ENCODE data around the gene TAS2R20. TPM values are rescaled to one million over a fixed set of nuclear protein-coding genes. Genes with fewer than 3 reads are reported as not detected.

The TAS2R20 gene
- total and polyA plus RNA-seq, 9 donors = 0.39 to 5.0 (median 1.9) TPM

GRCh38 chr12:10957741-10958140 lies 40.4 kb downstream of the TAS2R20 start:
- no peak for TF ChIP-seq CTCF (IDR thresholded peaks at IDR 0.05)
- no peak for TF ChIP-seq POLR2A (IDR thresholded peaks at IDR 0.05)
- TF ChIP-seq EP300 (IDR thresholded peaks at IDR 0.05) = no peak
- no peak for DNase-seq
- no peaks in the 10 kb centered on the region for H3K9me3 ChIP-seq
- H3K27me3 ChIP-seq = no peaks in the 10 kb centered on the region
- H3K36me3 ChIP-seq = no peaks in the 10 kb centered on the region
- intact Hi-C loops (cut with DNase I) = no loop called here
- no peak overlapping the region for H3K4me3 ChIP-seq
- H3K4me1 ChIP-seq (ENCODE audit: insufficient read depth) = no peaks in the 10 kb centered on the region
- no peak overlapping the region for H3K27ac ChIP-seq

- no peak overlapping the region for H3K27ac ChIP-seq
- no peaks in the 10 kb centered on the region for H3K9me3 ChIP-seq
- H3K4me1 ChIP-seq (ENCODE audit: insufficient read depth) = no peaks in the 10 kb centered on the region
- no peaks in the 10 kb centered on the region for H3K36me3 ChIP-seq
- H3K4me3 ChIP-seq = no peak overlapping the region
- intact Hi-C loops (cut with DNase I) = no loop called here
- H3K27me3 ChIP-seq = no peaks in the 10 kb centered on the region
- DNase-seq = no peak
- TF ChIP-seq CTCF (IDR thresholded peaks at IDR 0.05) = no peak
- TF ChIP-seq POLR2A (IDR thresholded peaks at IDR 0.05) = no peak
- no peak for TF ChIP-seq EP300 (IDR thresholded peaks at IDR 0.05)
Measured at GRCh38 chr12:10956085-10956484, 42.0 kb downstream of the TAS2R20 start.

GRCh38 chr12:10952645-10953044 lies 45.5 kb downstream of the TAS2R20 start:
- H3K9me3 ChIP-seq = peaks cover 0 to 2% of the 10 kb centered on the region in 2 donors
- H3K27ac ChIP-seq = no peak overlapping the region
- intact Hi-C loops (cut with DNase I) = no loop called here
- H3K36me3 ChIP-seq = no peaks in the 10 kb centered on the region
- WGBS, 3 donors = 69 to 99% (median 95%) methylated on average over 4 of the region's 4 CpGs
- TF ChIP-seq POLR2A (IDR thresholded peaks at IDR 0.05) = no peak
- no peak for TF ChIP-seq EP300 (IDR thresholded peaks at IDR 0.05)
- TF ChIP-seq CTCF (IDR thresholded peaks at IDR 0.05) = no peak
- H3K27me3 ChIP-seq = no peaks in the 10 kb centered on the region
- H3K4me3 ChIP-seq = no peak overlapping the region
- no peaks in the 10 kb centered on the region for H3K4me1 ChIP-seq (ENCODE audit: insufficient read depth)
- no peak for DNase-seq

Other genes with a start within 250 kb of the TAS2R20 start
- not detected for gene TAS2R7, start 195.7 kb downstream of the TAS2R20 start, total RNA-seq
- not detected for gene TAS2R7, start 195.7 kb downstream of the TAS2R20 start, polyA plus RNA-seq
- not detected for gene TAS2R8, start 191.0 kb downstream of the TAS2R20 start, total RNA-seq
- gene TAS2R8, start 191.0 kb downstream of the TAS2R20 start, polyA plus RNA-seq = not detected
- under 1 TPM in 1 of 7 donors, not detected in 6; 0.22 TPM for gene TAS2R9, start 188.1 kb downstream of the TAS2R20 start, total RNA-seq
- not detected for gene TAS2R9, start 188.1 kb downstream of the TAS2R20 start, polyA plus RNA-seq
- 1 to 10 TPM in 3 of 7 donors, under 1 TPM in 2, not detected in 2; 0.46 to 2.5 (median 1.1) TPM for gene TAS2R10, start 171.9 kb downstream of the TAS2R20 start, total RNA-seq
- gene TAS2R10, start 171.9 kb downstream of the TAS2R20 start, polyA plus RNA-seq = under 1 TPM; 0.07 to 0.55 TPM
- 1 to 10 TPM in 5 of 7 donors, under 1 TPM in 1, not detected in 1; 0.72 to 5.5 (median 2.0) TPM for gene PRR4, start 148.8 kb downstream of the TAS2R20 start, total RNA-seq
- 1 to 10 TPM; 2.4 to 5.0 TPM for gene PRR4, start 148.8 kb downstream of the TAS2R20 start, polyA plus RNA-seq
- 10 to 100 TPM; 13.3 to 48.5 (median 22.3) TPM for gene PRH1, start 114.0 kb downstream of the TAS2R20 start, total RNA-seq
- 1 to 10 TPM; 2.2 to 4.2 TPM for gene PRH1, start 114.0 kb downstream of the TAS2R20 start, polyA plus RNA-seq
- 1 to 10 TPM in 6 of 7 donors, under 1 TPM in 1; 0.74 to 3.5 (median 1.8) TPM for gene TAS2R13, start 88.7 kb downstream of the TAS2R20 start, total RNA-seq
- under 1 TPM; 0.06 to 0.15 TPM for gene TAS2R13, start 88.7 kb downstream of the TAS2R20 start, polyA plus RNA-seq
- gene PRH2, start 69.1 kb downstream of the TAS2R20 start, total RNA-seq = under 1 TPM in 2 of 7 donors, not detected in 5; 0.43 to 0.95 TPM
- gene PRH2, start 69.1 kb downstream of the TAS2R20 start, polyA plus RNA-seq = under 1 TPM in 1 of 2 donors, not detected in 1; 0.28 TPM
- gene TAS2R14, start 59.0 kb downstream of the TAS2R20 start, total RNA-seq = 1 to 10 TPM; 2.4 to 6.9 (median 3.7) TPM
- 1 to 10 TPM; 1.4 to 1.5 TPM for gene TAS2R14, start 59.0 kb downstream of the TAS2R20 start, polyA plus RNA-seq
- 1 to 10 TPM; 1.1 to 3.5 (median 1.4) TPM for gene TAS2R50, start 11.4 kb downstream of the TAS2R20 start, total RNA-seq
- under 1 TPM; 0.07 to 0.20 TPM for gene TAS2R50, start 11.4 kb downstream of the TAS2R20 start, polyA plus RNA-seq
- gene TAS2R19, start 24.3 kb upstream of the TAS2R20 start, total RNA-seq = 1 to 10 TPM; 2.8 to 8.2 (median 3.4) TPM
- gene TAS2R19, start 24.3 kb upstream of the TAS2R20 start, polyA plus RNA-seq = under 1 TPM; 0.45 TPM
- 1 to 10 TPM; 2.4 to 8.6 (median 4.5) TPM for gene TAS2R31, start 33.1 kb upstream of the TAS2R20 start, total RNA-seq
- gene TAS2R31, start 33.1 kb upstream of the TAS2R20 start, polyA plus RNA-seq = under 1 TPM; 0.18 to 0.61 TPM
- gene TAS2R46, start 64.0 kb upstream of the TAS2R20 start, total RNA-seq = 1 to 10 TPM in 5 of 7 donors, under 1 TPM in 2; 0.54 to 4.0 (median 1.7) TPM
- gene TAS2R46, start 64.0 kb upstream of the TAS2R20 start, polyA plus RNA-seq = not detected
- gene TAS2R43, start 94.0 kb upstream of the TAS2R20 start, total RNA-seq = 1 to 10 TPM in 3 of 7 donors, under 1 TPM in 3, not detected in 1; 0.45 to 6.9 (median 1.2) TPM
- gene TAS2R43, start 94.0 kb upstream of the TAS2R20 start, polyA plus RNA-seq = under 1 TPM; 0.10 to 0.50 TPM
- 1 to 10 TPM; 2.3 to 9.9 (median 4.5) TPM for gene TAS2R30, start 136.3 kb upstream of the TAS2R20 start, total RNA-seq
- under 1 TPM; 0.10 to 0.67 TPM for gene TAS2R30, start 136.3 kb upstream of the TAS2R20 start, polyA plus RNA-seq
- 1 to 10 TPM; 3.3 to 7.0 (median 5.9) TPM for gene SMIM10L1, start 172.9 kb upstream of the TAS2R20 start, total RNA-seq
- gene SMIM10L1, start 172.9 kb upstream of the TAS2R20 start, polyA plus RNA-seq = 1 to 10 TPM; 4.3 to 9.8 TPM
- gene TAS2R42, start 188.6 kb upstream of the TAS2R20 start, total RNA-seq = not detected
- gene TAS2R42, start 188.6 kb upstream of the TAS2R20 start, polyA plus RNA-seq = not detected